DMS114 treated with DMSO at 0.1 percent for 48 hours (cell line): ENCODE results near the gene CBR1.
"Not testable (repeated sequence)": the region's sequence is repeated elsewhere in the genome, so short reads cannot be mapped to it uniquely, and the experiment has no call there.

Experiments
- DNase-seq: peaks from one replicate; lab custom pipeline; 2025; ENCODE audit not compliant: unreplicated experiment; lab: John Stamatoyannopoulos, UW

The CBR1 gene

DNA sequence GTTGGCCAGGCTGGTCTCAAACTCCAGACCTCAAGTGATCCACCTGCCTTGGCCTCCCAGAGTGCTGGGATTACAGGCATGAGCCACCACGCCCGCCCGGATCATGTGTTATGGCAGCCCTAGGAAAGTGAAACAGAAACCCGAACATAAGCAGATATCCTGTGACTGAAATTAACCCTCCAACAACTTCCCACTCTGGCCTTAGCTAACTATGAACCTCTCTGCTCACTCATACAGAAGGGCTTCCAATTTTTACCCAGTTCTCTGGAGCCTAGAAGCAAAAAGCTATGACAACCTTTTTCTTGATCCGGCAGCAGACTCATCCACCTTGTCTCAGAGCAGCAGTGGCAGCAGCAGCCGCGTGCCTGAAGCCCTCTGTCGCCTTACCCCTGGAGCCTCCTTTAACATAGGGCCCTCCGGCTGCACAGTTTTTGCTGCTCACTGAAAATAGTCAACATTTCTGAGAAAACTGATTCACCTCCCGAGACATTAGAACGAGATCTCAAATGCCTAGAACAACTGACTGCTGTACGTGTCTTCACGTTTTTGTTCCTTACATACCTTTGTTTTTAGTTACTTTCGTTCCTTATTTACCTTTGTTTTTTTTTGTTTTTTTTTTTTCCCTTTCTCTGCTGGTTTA, 9.3 kb downstream of the CBR1 start:
- no peak for DNase-seq

- DNase-seq: no peak
Observed at GRCh38 chr21:36079671-36080070, 9.8 kb downstream of the CBR1 start.

- no peak for DNase-seq
Observed at GRCh38 chr21:36080386-36080785, 10.6 kb downstream of the CBR1 start.

DNA sequence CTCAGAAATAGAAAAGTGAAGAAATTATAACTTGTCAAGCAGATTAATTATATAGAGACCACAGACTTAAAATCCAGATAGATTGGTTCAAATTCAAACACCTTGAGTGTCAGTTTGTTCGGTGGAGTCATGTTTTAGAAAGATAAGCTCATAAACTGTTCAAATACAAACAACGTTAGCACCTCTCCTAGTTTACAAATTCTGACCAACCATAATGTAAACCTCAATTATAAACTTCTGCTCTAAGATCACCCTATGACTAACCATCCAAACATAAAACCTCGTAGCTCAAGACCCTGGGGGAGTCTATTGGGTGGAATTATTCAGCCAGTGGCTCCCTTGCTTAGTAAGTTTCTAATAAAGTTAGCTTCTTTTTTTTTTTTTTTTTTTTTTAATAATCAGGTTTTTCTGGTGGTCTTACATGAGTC, 12.4 kb downstream of the CBR1 start:
- no peak for DNase-seq

GRCh38 chr21:36087362-36088138, 17.7 kb downstream of the CBR1 start:
- no peak for DNase-seq

DNA sequence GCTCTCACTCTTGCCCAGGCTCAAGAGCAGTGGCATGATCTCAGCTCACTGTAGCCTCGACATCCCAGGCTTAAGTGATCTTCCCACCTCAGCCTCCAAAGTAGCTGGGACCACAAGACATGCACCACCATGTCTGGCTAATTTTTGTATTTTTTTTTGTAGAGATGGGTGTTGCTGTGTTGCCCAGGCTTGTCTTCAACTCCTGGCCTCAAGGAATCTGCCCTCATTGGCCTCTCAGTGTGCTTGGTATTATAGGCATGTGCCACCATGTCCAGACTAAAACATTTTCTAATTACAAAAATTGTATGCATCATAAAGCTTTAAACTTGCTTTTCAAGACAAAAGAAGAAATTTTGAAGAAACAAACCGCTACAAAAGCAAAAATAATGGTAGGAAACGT, 20.1 kb downstream of the CBR1 start:
- DNase-seq: no peak

GRCh38 chr21:36092681-36093080, 22.9 kb downstream of the CBR1 start:
- no peak for DNase-seq

DNA sequence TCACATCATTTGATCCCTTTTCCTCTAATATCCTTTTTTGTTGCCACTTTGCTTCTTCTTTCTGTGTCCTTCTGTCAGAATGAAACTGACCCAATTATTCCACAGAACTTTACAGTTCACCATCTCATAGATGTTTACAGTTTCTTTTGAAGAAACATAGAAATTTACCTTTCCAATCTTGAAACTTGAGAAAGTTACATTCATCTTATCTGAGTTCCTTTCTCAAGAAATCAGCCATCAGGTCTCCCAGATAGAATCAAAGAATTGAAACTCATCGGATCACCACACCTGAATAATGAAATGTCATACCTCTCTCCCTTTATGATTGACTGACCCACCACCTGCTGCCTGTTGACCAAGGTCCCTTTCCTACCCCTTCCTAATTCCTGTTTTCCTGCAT, 23.7 kb downstream of the CBR1 start:
- no peak for DNase-seq

- DNase-seq: no peak
Observed at GRCh38 chr21:36096398-36097290, 26.8 kb downstream of the CBR1 start.

- DNase-seq: no peak
Observed at GRCh38 chr21:36097427-36098181, 27.8 kb downstream of the CBR1 start.

DNA sequence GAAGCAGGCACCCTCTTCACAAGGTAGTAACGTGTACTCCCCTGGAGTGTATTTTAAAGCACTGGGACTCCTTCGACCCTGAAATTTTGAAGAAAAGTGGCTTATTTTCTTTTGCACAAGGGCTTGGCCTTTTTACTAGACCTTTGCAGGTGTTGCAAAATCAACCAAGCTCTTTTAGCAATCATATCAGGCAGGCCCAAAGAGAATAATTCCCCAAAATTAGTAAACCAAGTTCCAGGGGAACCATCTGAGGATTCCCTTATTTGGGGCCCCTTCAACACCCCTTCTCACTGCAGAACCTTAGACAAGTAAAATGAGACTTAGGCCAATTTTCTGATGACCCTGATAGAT, 28.3 kb downstream of the CBR1 start:
- DNase-seq: no peak

- DNase-seq: no peak
Observed at GRCh38 chr21:36099000-36099399, 29.2 kb downstream of the CBR1 start.

DNA sequence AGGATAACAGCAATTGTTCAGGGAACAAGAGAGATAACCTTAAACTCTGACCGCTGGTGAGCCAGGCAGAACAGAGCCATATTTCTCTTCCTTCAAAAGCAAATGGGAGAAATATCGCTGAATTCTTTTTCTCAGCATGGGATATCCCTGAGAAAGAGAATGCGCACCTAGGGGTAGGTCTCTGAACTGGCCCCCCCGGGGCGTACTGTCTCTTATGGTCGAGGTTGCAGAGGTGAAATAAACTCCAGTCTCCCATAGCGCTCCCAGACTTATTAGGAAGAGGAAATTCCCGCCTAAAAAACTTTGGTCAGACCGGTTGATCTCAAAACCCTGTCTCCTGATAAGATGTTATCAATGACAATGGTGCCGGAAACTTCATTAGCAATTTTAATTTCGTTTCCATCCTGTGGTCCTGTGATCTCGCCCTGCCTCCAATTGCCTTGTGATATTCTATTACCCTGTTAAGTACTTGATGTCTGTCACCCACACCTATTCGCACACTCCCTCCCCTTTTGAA, 29.9 kb downstream of the CBR1 start:
- not testable (repeated sequence) for DNase-seq

DNA sequence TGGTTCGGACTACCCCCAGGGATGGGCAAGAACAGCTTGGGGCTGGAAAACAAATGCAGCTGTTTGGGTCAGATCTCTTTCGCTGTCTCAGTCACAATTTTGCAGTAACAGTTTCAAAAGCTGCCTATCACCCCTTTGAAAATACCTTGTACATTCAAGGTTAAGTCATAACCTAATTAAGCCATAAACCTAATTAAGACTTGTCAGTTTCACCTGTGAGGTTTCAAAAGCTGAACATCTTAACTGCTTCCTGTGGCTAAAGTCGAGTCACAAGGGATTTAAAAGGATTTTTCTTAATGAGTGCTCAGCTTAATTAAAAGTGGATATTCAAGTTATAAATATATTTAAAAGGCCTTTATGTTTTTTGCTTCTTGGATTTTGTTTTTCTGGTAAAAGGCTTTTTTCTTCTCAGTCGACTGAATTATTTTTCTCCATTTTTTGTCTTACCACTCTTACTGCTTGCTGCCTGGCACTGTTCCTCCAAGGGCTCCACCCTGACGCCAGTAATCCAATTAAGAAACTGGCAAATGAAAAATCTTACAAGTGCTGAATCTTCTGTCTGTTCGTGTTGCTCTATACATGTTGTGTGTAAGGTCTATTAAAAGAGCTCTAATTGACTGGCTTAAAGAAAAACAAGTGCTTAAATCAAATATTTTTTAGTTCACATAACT, 31.3 kb downstream of the CBR1 start:
- DNase-seq: no peak

DNA sequence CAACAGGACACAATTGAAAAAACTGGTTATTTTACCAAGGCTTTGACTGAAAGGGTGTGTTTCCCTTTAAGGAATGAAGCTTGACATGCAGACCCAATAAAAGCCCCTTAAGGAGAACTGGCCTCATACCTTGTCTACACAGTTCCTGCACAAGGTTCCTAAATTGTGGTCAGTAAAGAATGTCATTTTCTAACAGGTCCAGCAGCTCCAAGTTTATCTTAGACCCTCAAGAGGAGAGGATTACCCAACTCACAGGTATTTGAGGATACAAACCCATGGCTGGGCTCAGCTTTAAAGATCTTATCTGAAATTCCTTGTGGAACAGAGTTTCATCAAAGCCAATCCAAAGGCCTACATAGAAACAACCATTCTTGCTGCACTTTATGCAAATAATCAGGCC, 33.6 kb downstream of the CBR1 start:
- DNase-seq: no peak

GRCh38 chr21:36104317-36105300, 34.8 kb downstream of the CBR1 start:
- DNase-seq: no peak

- DNase-seq: no peak
Observed at GRCh38 chr21:36105327-36105842, 35.6 kb downstream of the CBR1 start.

GRCh38 chr21:36109868-36110267, 40.0 kb downstream of the CBR1 start:
- DNase-seq: no peak

- DNase-seq: no peak
Observed at GRCh38 chr21:36111238-36111637, 41.4 kb downstream of the CBR1 start.
